Stimulated activated CD4-positive, alpha-beta T cell treated with anti-CD3 and anti-CD28 coated beads, Interleukin-4, amount 100 ng/mL, for 24 hours (primary cell): ENCODE measurements around the gene BPHL.
"Not testable (repeated sequence)": the region's sequence is repeated elsewhere in the genome, so short reads cannot be mapped to it uniquely, and the experiment has no call there.

Source experiments
- DNase-seq: peaks from one replicate; pipeline ENCODE4 v3.0.0-alpha.2; 2020

The BPHL gene

DNA sequence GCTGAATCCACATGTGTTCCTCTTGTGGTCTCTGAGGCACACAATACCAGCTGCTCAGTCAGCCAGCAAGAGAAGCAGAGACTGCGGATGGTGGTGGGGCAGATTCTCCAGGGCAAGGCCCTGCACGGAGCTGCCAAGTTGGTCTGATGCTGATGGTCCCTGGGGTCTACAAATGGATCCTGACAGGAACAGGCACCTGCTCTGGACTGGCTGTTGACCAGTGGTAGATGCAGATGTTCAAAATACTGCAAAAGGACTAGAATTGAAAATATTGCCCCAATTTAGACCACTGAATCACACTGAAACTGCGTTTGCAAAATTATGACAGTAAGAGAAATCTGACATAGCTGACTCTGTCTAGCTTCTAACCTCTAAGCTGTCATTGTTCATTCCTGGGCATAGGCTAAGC, 68.5 kb downstream of the BPHL start:
- no peak for DNase-seq

- no peak for DNase-seq
Measured at GRCh38 chr6:3188262-3188661, 69.8 kb downstream of the BPHL start.

- not testable (repeated sequence) for DNase-seq
Measured at GRCh38 chr6:3189192-3189591, 70.7 kb downstream of the BPHL start.

- DNase-seq = no peak
Measured at GRCh38 chr6:3190056-3190455, 71.5 kb downstream of the BPHL start.

DNA sequence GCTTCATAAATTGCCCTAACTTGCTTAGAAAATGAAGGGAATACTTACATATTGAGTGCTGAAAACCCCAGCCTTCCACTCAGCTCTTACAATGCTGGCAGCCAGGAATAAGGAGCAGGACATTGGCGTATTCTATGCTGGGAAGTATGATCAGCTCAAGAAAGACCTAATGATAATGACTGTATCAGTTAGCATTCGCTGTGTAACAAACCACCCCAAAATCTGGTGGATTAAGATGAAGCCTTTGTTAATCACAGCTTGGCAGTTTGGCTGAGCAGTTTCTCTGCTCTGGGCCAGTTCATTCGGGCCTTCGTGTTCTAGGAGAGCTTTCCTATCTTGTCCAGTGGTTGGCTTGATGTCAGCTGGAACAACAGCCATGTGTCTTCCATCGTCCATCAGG, 72.3 kb downstream of the BPHL start:
- DNase-seq = no peak

GRCh38 chr6:3193102-3193849, 74.8 kb downstream of the BPHL start:
- no peak for DNase-seq

DNA sequence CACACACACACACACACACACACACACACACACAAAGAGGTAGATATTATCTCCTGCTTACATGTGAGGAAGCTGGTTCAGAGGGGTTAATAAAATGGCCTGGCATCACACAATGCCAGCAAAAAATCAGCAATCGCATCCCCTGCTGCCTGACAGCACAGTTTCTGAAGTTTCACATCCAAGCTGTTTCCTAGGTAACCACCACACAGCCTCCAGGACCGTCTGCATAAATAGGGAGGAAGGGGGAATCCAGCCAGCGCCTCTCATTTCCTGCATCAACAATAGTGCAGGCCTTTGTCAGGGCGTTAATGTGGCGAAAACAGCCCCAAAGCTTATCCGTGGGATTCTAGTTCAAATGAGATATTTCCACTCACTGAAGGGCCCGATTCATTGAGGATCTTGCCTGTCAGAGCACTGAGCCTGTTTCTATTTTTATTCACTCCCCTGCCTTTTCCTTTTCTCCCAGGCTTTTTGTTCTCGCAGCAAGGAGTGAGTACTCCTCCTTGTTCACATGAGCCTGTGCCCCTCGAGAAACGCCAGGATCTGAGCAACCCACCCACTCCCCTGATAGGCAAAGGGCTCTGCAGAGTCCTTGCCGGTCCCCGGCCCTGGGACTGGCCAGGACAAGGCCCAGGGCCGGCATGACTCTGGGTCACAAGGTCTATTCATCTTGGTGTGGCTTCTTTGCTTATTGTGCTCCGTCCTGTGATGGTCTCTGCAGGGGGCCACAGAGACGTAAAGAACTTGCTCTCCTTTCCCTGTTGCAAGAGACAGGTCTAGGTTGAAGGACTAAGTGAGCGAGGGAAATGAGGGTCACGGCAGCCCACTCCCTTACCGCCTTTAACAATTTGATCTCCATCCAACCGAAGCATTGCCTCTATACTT, 76.3 kb downstream of the BPHL start:
- DNase-seq = no peak

GRCh38 chr6:3195420-3195694, 76.8 kb downstream of the BPHL start:
- no peak for DNase-seq

- no peak for DNase-seq
Measured at GRCh38 chr6:3195695-3196497, 77.4 kb downstream of the BPHL start.

DNA sequence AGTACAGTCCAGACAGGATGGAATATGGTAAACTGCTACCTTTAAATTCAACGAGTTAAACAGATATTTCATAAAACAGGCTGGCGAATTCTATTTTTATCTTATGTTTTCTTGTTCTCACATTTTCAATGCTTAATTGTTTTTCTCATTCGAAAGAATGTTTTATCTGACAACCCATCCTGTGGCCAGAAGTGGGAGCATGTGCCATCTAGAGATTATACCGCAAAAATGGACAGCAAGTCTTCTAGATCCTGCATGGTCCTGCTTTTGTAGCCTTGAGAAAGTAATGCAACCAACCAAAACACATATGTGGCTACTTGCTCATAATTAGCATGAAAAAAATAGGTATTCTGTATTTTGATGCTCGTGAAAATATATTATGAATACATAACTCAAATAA, 78.3 kb downstream of the BPHL start:
- no peak for DNase-seq

DNA sequence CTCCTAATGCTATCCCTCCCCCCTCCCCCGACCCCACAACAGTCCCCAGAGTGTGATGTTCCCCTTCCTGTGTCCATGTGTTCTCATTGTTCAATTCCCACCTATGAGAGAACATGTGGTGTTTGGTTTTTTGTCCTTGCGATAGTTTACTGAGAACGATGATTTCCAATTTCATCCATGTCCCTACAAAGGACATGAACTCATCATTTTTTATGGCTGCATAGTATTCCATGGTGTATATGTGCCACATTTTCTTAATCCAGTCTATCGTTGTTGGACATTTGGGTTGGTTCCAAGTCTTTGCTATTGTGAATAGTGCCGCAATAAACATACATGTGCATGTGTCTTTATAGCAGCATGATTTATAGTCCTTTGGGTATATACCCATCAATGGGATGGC, 79.2 kb downstream of the BPHL start:
- DNase-seq = not testable (repeated sequence)

- no peak for DNase-seq
Measured at GRCh38 chr6:3199382-3199781, 80.9 kb downstream of the BPHL start.

GRCh38 chr6:3200682-3201081, 82.2 kb downstream of the BPHL start:
- DNase-seq = no peak

DNA sequence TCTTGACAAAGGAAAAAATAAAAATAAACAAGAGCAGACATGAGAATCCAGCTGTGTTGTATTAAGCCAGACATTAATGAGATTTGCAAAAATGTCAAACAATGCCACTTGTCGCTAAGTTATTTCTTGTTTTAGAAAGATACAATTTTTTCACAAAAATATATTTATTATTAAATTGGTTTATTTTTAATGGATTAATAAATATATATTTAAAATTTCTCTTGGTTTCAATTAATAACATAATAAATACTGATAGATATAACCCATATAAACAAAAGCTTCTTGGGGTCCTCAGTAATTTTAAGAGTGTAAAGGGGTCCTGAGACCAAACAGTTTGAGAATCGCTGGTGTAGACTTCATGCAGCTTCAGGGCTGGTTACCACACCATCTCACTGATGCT, 82.9 kb downstream of the BPHL start:
- DNase-seq = no peak
